Measurements from ENCODE around the gene OAF. TPM values are rescaled to one million over a fixed set of nuclear protein-coding genes. Genes with fewer than 3 reads are reported as not detected.
A peak's percentile ranks its signal among the peaks of the same experiment; 100 is the strongest.

OAF gene
- total and polyA plus RNA-seq, 9 of the 15 experiments (the other 6 are each of a cell fraction or from before 2014, with no cell fraction given): 1.1 to 21.6 (median 7.5) TPM

GRCh38 chr11:120180551-120181232, 30.1 kb upstream of the OAF start:
- Histone ChIP-seq H3K79me2 (ENCODE audit: control insufficient read depth, insufficient read depth, low read length) (no peaks in the 10 kb centered on the region), H2AFZ (ENCODE audit: low read depth, low read length) (no peak overlapping the region), H3K27ac (ENCODE audit: extremely low read depth, low read depth, low read length) (no peak overlapping the region), H3K4me3 (no peak overlapping the region), H3K9me3 (replicated peaks; ENCODE audit: control insufficient read depth, insufficient read depth, low read depth, low read length) (no peaks in the 10 kb centered on the region), H3K9me1 (ENCODE audit: control insufficient read depth, insufficient read depth, low read length) (no peaks in the 10 kb centered on the region), H3K27me3 (ENCODE audit: control insufficient read depth in 2 of 2, insufficient read depth in 2 of 2, low read length in 2 of 2) (peaks cover 8 to 65% of the 10 kb centered on the region in 2 experiments; a peak in 4 of 5 replicates), H3K4me2 (ENCODE audit: insufficient read depth, low read length) (no peak overlapping the region), H3K9ac (ENCODE audit: insufficient read depth in 1 of 2, low read depth in 2 of 2, low read length in 2 of 2) (no peak overlapping the region), H3K36me3 (ENCODE audit: control insufficient read depth, insufficient read depth, low read length) (no peaks in the 10 kb centered on the region), H4K20me1 (replicated peaks; ENCODE audit: control insufficient read depth, insufficient read depth, low read length) (peaks cover 14% of the 10 kb centered on the region; the same call in 1 of the 2 replicates), H3K4me1 (replicated peaks in 1 of 2; ENCODE audit: control insufficient read depth in 2 of 2, insufficient read depth in 2 of 2, low read length in 2 of 2) (no peaks in the 10 kb centered on the region; a peak in 1 of 5 replicates)
- ChIA-PET CTCF (ENCODE audit: low intra/inter-chr PET ratio) (no interaction called here), POLR2A (interaction anchor here (0.7 to 3.5 kb wide), 2 partner anchors 9 to 30 kb away, joined by 3 to 14 read pairs; partner anchors contain the start of gene OAF)
- WGBS (ENCODE audit: insufficient coverage, low coverage, missing lambda C conversion rate): 19% methylated on average over 8 of the region's 11 CpGs
- FAIRE-seq (no peak), ATAC-seq (peak; percentile 50; the same call in 2 of the 3 replicates), DNase-seq (ENCODE audit: extremely low read depth in 1 of 4, low spot score in 3 of 4) (peak in 1 of 4 experiments; percentile 9)
- no peak for TF ChIP-seq KDM2B (CRISPR knock-in tag; IDR thresholded peaks at IDR 0.05)
- no peak for TF ChIP-seq MEF2A (IDR thresholded peaks at IDR 0.05; ENCODE audit: control insufficient read depth, low read depth, low read length)
- TF ChIP-seq ZNF764 (CRISPR knock-in tag; IDR thresholded peaks at IDR 0.05; ENCODE audit: low read depth): no peak
- no peak for TF ChIP-seq RBM25 (IDR thresholded peaks at IDR 0.05; ENCODE audit: low read depth, low read length, severe bottlenecking)
- TF ChIP-seq SRSF7 (optimal IDR thresholded peaks at IDR 0.05; ENCODE audit: low read depth, low read length): no peak
- TF ChIP-seq DLX4 (CRISPR knock-in tag; IDR thresholded peaks at IDR 0.05): no peak
- TF ChIP-seq, protein P1, sequence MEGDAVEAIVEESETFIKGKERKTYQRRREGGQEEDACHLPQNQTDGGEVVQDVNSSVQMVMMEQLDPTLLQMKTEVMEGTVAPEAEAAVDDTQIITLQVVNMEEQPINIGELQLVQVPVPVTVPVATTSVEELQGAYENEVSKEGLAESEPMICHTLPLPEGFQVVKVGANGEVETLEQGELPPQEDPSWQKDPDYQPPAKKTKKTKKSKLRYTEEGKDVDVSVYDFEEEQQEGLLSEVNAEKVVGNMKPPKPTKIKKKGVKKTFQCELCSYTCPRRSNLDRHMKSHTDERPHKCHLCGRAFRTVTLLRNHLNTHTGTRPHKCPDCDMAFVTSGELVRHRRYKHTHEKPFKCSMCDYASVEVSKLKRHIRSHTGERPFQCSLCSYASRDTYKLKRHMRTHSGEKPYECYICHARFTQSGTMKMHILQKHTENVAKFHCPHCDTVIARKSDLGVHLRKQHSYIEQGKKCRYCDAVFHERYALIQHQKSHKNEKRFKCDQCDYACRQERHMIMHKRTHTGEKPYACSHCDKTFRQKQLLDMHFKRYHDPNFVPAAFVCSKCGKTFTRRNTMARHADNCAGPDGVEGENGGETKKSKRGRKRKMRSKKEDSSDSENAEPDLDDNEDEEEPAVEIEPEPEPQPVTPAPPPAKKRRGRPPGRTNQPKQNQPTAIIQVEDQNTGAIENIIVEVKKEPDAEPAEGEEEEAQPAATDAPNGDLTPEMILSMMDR (IDR thresholded peaks at IDR 0.05 in 2 of 3, conservative IDR thresholded peaks at IDR 0.05 in 1 of 3; ENCODE audit: insufficient read depth in 2 of 3, low read depth in 1 of 3, low read length in 3 of 3): peak in 2 of 3 experiments; percentile 11 to 17; a peak in 2 of 6 replicates
- TF ChIP-seq ZNF232 (CRISPR knock-in tag; IDR thresholded peaks at IDR 0.05): no peak
- in situ Hi-C loops (cut with MboI): no loop called here
- intact Hi-C loops (cut with micrococcal nuclease): no loop called here
- no TSS peak for BruUV-seq (replicated peaks)

Data from K562 (cell line).